Measurements from ENCODE around the gene OGFR.

The OGFR gene

GRCh38 chr20:62813588-62813987, 9.0 kb downstream of the OGFR start:
- peaks cover 56% of the 10 kb centered on the region for H3K36me3 ChIP-seq
- no peak overlapping the region for H3K4me3 ChIP-seq (ENCODE audit: low read depth in 1 of 2, low read length in 1 of 2)
- H3K9me3 ChIP-seq = no peaks in the 10 kb centered on the region
- H3K27me3 ChIP-seq = peaks cover 48% of the 10 kb centered on the region
- peaks cover 0 to 17% of the 10 kb centered on the region in 2 experiments for H3K4me1 ChIP-seq (ENCODE audit: control insufficient read depth in 1 of 2, insufficient read depth in 1 of 2, low read depth in 1 of 2, low read length in 1 of 2)
- TF ChIP-seq, protein P1, sequence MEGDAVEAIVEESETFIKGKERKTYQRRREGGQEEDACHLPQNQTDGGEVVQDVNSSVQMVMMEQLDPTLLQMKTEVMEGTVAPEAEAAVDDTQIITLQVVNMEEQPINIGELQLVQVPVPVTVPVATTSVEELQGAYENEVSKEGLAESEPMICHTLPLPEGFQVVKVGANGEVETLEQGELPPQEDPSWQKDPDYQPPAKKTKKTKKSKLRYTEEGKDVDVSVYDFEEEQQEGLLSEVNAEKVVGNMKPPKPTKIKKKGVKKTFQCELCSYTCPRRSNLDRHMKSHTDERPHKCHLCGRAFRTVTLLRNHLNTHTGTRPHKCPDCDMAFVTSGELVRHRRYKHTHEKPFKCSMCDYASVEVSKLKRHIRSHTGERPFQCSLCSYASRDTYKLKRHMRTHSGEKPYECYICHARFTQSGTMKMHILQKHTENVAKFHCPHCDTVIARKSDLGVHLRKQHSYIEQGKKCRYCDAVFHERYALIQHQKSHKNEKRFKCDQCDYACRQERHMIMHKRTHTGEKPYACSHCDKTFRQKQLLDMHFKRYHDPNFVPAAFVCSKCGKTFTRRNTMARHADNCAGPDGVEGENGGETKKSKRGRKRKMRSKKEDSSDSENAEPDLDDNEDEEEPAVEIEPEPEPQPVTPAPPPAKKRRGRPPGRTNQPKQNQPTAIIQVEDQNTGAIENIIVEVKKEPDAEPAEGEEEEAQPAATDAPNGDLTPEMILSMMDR (IDR thresholded peaks at IDR 0.05) = no peak
- H3K27ac ChIP-seq = no peak overlapping the region

GRCh38 chr20:62814060-62814708, 9.5 kb downstream of the OGFR start:
- H3K36me3 ChIP-seq = peaks cover 50% of the 10 kb centered on the region
- H3K4me1 ChIP-seq (ENCODE audit: control insufficient read depth in 1 of 2, insufficient read depth in 1 of 2, low read depth in 1 of 2, low read length in 1 of 2) = peaks cover 0 to 17% of the 10 kb centered on the region in 2 experiments
- H3K9me3 ChIP-seq = no peaks in the 10 kb centered on the region
- H3K4me3 ChIP-seq (ENCODE audit: low read depth in 1 of 2, low read length in 1 of 2) = no peak overlapping the region
- no peak overlapping the region for H3K27ac ChIP-seq
- H3K27me3 ChIP-seq = peaks cover 54% of the 10 kb centered on the region
- TF ChIP-seq, protein P1 (IDR thresholded peaks at IDR 0.05) = no peak

- no peaks in the 10 kb centered on the region for H3K9me3 ChIP-seq
- no peak overlapping the region for H3K4me3 ChIP-seq (ENCODE audit: low read depth in 1 of 2, low read length in 1 of 2)
- H3K27ac ChIP-seq = no peak overlapping the region
- H3K36me3 ChIP-seq = peaks cover 45% of the 10 kb centered on the region
- H3K4me1 ChIP-seq (ENCODE audit: control insufficient read depth in 1 of 2, insufficient read depth in 1 of 2, low read depth in 1 of 2, low read length in 1 of 2) = peaks cover 0 to 17% of the 10 kb centered on the region in 2 experiments
- TF ChIP-seq, protein P1 (IDR thresholded peaks at IDR 0.05) = no peak
- H3K27me3 ChIP-seq = peaks cover 59% of the 10 kb centered on the region
Measured at GRCh38 chr20:62814709-62815065, 10.1 kb downstream of the OGFR start.

DNA sequence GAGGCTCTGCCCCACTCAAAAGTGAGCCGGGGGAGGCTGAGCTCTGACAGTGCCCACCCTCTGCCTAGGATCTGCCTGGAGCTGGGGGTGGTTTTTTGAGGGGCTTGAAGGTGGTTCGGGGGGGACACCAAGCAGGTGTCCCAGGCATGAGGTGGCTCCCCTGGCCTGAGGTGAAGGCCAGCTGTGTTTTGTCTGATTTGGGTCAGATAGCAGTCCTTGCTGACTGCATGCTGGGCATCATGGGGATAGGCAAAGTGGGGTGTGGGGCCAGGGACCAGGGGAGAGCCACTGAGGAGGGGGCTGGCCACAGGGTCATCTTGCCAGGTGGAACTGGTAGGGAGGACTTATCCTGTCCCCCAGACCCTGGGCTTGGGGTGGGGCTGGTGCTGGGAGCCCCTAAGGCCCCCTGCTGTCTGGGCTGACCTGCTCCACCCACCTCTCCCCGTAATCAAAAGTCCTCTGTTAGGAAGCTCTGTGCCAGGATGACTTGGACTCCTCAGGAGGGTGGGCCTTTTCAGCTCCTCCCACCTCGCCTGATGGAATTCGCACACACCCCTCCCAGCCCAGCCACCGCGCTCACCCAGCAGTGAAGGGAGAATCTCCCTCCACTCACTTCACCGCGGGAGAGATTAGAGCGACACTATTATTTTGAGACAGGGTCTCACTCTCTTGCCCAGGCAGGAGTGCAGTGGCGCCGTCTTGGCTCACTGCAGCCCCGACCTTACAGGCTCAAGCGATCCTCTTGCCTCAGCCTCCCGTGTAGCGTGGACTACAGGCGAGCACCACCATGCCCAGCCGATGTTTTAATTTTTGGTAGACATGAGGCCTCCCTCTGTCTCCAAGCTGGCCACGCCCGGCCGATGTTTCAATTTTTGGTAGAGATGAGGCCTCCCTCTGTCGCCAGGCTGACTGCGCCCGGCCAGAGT, 10.7 kb downstream of the OGFR start:
- TF ChIP-seq, protein P1 (IDR thresholded peaks at IDR 0.05) = no peak
- Histone ChIP-seq H3K4me1 (ENCODE audit: control insufficient read depth in 1 of 2, insufficient read depth in 1 of 2, low read depth in 1 of 2, low read length in 1 of 2) (peaks cover 0 to 17% of the 10 kb centered on the region in 2 experiments), H3K36me3 (peaks cover 39% of the 10 kb centered on the region), H3K9me3 (no peaks in the 10 kb centered on the region), H3K27ac (no peak overlapping the region), H3K4me3 (ENCODE audit: low read depth in 1 of 2, low read length in 1 of 2) (no peak overlapping the region), H3K27me3 (peaks cover 65% of the 10 kb centered on the region)

DNA sequence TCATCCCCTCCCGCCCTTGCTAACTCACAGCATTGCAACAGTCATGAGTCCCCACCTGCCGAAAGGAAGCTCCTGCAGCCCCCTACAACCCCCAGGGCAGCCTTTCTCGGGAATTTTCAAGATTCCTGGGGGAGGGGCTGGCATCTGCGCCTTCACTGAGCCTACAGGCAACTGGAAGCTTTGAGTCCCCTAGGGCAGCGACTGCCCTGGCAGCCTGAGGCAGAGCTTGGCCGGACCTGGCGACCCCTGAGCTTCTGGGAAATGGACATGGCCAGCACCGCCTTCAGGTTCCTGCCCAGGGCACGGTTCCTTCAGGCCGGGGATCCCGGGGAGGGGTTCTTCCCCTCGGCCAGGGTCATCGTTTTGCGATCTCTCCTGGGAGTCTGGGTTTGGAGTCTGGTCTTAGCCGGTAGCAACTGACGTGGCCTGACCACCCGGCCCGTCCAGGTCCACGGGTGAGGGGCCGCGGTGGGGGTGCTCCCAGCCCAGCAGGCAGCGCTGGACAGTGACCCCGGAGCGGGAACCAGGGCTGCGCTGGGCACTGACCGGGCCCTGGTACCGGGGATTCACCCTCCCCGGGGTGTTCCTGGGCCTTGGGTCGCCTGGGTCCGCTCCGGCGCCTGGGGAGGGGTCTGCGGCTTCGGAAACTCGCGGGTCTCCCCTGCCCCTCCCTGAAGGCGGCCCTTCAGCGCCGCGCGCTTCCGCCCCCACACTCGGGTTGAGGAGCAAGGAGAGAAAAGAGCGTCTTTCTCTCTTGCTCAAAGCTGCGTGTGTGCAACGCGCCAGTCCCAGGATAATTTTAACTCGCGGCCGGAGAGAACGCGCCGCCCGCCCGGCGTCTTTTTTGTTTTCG, 11.6 kb downstream of the OGFR start:
- TF ChIP-seq, protein P1 (IDR thresholded peaks at IDR 0.05) = no peak
- Histone ChIP-seq H3K36me3 (peaks cover 29% of the 10 kb centered on the region), H3K9me3 (no peaks in the 10 kb centered on the region), H3K4me3 (ENCODE audit: low read depth in 1 of 2, low read length in 1 of 2) (no peak overlapping the region), H3K27ac (no peak overlapping the region), H3K27me3 (peaks cover 74% of the 10 kb centered on the region), H3K4me1 (ENCODE audit: control insufficient read depth in 1 of 2, insufficient read depth in 1 of 2, low read depth in 1 of 2, low read length in 1 of 2) (peaks cover 0 to 17% of the 10 kb centered on the region in 2 experiments)

All from neutrophil (primary cell).